SIG-M5 treated with dmso at 0.1 percent for 504 hours (cell line): ENCODE measurements around the gene OR1D5.
"Not testable (repeated sequence)": the region's sequence is repeated elsewhere in the genome, so short reads cannot be mapped to it uniquely, and the experiment has no call there.

ENCODE experiments used
- DNase-seq: peaks from one replicate; lab custom pipeline; 2025; ENCODE audit not compliant: unreplicated experiment; lab: John Stamatoyannopoulos, UW

Gene OR1D5

DNA sequence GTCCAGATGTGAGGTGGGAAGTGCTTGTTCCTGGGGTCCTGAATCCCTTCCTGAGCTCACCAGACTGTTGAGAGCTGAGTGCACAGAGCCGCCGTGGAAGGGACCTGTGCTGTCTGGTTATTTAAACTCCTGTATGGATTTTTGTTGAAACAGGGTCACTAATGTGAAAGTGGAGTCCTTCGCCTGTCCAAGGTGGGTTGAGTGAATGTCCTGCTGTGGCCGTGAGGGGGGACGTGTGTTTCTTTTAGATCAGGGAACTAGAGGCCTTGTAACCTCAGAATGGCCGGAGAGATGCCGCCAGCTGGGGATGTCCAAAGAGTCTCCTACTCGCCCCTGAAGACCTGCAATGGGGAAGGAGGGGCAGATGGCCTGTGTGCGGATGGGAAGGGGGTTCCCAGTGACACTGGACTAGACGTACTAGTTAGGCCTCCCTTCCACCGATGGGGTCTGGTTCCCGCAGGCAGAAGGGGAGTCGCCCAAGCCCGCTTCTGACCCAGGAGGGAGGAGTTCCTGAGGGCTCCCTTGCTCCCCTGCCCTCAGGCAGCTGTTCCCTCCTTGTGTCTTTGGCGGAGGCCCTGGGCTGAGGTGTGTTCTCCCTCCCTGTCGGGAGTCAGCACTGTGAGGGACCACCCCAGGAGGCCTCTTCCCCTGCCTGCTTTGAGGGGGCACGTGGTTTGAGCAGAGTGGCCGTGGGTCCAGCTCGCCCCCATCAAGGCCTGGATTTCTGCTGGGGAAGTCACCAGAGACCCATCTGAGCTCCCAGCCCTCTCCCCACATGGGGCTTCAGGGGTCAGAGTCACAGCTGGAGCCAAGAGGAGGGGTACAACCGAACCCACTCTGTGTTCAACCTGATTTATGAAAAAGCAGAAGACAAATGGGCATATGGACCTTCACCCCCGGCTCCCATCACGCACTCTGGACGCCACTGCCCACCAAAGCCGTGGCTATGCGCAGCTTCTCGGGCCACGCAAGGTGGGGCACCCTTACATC is 30.9 kb downstream of the OR1D5 start:
- no peak for DNase-seq

- not testable (repeated sequence) for DNase-seq
These were observed 32.4 kb downstream of the OR1D5 start for GRCh38 chr17:3030852-3031470.

DNA sequence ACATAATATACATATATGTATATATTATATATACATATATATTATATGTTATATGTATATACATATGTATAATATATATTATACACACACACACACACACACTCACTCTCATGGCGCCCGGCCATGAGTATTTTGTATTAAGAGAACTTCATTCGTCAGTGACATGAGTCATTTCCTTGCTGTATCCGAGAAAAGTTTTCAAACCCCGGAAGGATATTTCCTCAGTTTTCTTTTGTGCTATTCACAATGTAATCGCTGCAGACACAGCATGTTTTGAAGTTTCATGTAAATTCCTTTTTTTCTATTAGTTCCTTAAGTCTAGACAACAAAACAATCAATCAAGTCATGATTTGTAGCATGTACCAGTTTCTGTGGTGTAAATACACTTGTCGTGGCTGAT is 33.3 kb downstream of the OR1D5 start:
- no peak for DNase-seq

GRCh38 chr17:3029213-3029913 is 34.0 kb downstream of the OR1D5 start:
- DNase-seq: no peak

GRCh38 chr17:3027786-3028532 is 35.4 kb downstream of the OR1D5 start:
- no peak for DNase-seq

- DNase-seq: no peak
These were observed 36.3 kb downstream of the OR1D5 start for GRCh38 chr17:3026856-3027751.

DNA sequence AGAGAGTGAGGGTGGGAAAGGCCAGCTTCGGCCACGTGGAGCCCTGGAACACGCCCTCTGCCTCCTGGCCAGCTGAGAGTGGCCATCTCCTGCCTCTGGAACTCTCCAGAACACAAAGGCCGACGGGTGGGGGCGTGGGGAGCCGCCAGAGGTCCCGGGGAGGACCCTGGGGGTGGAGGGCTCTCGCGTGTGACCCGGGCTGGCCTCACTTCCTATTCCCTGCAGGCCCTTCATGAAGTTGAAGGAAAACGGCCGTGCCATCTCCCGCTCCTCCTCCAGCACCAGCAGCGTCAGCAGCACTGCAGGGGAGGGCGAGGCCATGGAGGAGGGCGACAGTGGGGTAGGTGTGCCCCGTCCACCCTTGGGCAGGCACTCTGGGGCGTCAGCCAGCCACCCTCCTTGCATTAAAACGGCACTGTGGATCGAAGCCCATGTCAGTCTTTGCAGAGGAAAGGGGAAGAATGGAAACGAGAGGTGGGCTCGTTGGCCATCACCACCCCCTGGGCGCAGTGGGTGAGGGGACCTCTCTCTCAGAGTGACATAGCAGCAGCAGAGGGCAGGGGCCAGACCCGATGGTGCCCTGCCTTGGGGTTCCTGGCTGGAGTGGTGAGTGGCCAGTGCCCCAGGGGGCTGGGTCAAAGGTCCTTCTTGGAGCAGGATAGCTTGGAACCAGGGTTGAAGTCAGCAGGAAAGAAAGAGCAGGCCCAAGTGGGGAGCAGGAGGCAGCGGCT is 37.1 kb downstream of the OR1D5 start:
- DNase-seq: no peak

- DNase-seq: no peak
These were observed 37.8 kb downstream of the OR1D5 start for GRCh38 chr17:3025421-3026124.

DNA sequence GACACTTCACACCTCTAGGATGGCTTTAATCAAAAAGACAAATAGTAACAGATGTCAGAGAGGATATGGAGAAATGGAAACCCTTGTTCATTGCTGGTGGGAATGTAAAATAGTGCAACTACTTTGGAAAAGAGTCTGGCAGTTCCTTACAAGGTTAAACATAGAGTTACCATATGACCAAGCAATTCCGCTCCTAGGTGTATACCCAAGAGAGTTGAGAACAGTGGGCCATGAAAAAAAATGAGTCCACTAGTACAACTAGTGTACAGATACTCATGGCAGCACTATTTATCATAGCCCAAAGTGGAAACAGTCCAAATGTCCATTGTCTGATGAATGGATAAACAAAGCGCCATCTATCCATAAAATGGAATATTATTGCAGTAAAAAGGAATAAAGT is 39.1 kb downstream of the OR1D5 start:
- no peak for DNase-seq

- no peak for DNase-seq
These were observed 41.2 kb downstream of the OR1D5 start for GRCh38 chr17:3022197-3022596.

- DNase-seq: no peak
These were observed 43.0 kb downstream of the OR1D5 start for GRCh38 chr17:3020381-3020780.

DNA sequence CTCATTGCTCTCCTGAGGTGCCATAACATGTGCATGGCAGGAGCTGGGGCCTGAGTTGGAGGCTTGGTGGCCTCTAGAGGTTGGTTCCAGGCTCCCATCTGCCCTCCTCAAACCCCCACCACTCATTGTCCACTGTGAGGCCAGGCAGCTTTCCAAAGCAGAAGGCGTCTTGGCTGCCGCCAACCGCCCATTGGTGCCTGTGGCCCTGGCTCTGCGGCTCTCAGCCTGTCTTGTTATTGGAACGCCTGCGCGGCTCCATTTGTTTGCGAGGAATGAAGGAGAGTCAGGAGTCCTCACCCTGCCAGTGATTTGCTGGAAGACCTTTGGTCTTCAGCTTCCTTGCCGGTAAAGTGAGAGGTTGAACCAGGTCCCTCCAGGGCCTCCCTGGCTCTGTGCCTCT is 43.6 kb downstream of the OR1D5 start:
- DNase-seq: no peak

GRCh38 chr17:3017936-3018335 is 45.5 kb downstream of the OR1D5 start:
- no peak for DNase-seq

GRCh38 chr17:3015890-3016289 is 47.5 kb downstream of the OR1D5 start:
- no peak for DNase-seq

- peak; percentile 53 for DNase-seq
These were observed 50.4 kb downstream of the OR1D5 start for GRCh38 chr17:3012926-3013581.
